ENCODE data around the gene MINDY4.

DNA sequence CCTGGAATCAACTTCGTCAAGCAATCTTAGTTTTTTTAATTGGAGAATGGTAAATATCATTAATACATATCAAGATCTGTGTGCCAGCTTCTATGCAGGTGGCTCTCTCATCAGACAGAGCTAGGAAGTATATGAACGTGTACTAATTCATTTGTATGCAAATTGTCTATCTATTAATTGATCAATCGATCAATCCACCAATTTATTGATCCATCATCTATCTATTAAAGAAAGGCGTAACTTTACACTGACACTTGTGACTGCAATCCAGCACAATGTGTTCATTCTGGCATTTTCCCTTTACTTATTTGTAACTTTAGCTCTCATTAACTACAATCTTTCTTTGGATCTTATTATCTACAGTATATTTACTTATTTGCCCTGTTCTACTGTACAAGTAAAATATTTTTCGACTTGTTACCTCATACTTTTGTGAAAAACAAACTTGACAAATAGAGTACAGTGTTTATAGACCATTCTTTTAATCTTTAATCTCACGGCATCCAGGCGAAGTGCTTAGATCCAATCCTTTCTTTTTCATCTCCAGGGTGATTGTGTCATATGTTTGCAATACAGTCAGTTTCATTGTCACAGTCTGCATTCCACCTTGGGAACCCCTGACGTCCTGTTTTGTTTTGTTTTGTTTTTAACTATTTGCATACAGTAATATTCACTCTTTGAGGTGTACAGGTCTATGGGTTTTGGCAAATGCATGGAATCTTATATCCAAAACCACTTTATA is 170.5 kb downstream of the MINDY4 start:
- TF ChIP-seq GATA2 (IDR thresholded peaks at IDR 0.05; ENCODE audit: low read depth, low read length) (no peak), GATA3 (IDR thresholded peaks at IDR 0.05; ENCODE audit: low read depth, low read length) (no peak)

Data from SH-SY5Y (cell line).